Mucosa of gallbladder (tissue), 1 donor: ENCODE measurements around the gene PCNX1. TPM values are rescaled to one million over a fixed set of nuclear protein-coding genes. Genes with fewer than 3 reads are reported as not detected.
"Not testable (repeated sequence)": the region's sequence is repeated elsewhere in the genome, so short reads cannot be mapped to it uniquely, and the experiment has no call there.

Experiments
- DNase-seq: peaks from one replicate; pipeline ENCODE4 v3.0.0-alpha.2; 2020; ENCODE audit warnings: low spot score
- total RNA-seq: library from RNA; stranded (reverse); gene quantifications from one replicate; pipeline ENCODE4 v1.2.1, GENCODE V29; 2021
- donor health status: DM: no; HTN: no; CAD: no.

PCNX1 gene
- 42.6 TPM for total RNA-seq

DNA sequence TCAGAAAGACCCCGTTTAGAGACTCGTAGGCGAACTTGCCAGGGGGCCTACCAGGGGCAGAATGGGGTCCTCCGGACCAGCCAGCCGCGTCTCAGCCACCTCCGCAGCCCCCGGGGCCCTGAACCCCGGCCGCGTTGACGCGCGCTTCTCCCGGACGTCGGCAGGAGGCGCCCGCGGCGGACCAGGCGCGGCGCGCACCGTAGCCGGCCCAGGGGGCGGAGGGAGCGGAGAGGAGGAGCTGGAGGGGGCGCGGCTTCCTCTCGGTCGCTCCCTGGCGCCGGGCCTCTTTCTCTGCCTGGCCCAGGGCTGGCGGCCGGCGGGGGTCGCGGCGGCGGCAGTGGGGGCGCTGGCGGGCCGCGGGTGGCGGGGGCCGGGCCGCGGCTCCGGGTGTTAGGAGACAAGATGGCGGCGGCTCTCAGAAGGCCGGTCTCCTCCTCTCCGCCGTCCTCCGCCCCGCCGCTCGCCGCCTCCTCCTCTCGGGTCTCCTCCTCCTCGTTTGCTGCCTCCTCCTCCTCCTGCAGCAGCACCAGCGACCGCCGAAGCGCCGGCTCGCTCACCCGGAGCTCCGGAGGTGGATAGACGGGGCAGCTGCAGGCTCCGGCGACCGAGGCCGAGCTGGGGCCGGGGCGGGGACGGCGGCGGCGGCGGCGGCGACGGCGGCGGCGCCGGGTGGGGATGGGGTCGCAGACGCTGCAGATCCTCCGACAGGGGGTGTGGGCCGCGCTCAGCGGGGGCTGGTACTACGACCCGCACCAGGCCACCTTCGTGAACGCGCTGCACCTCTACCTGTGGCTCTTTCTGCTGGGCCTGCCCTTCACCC lies at the start of gene PCNX1:
Gene PCNX1, plus strand, starts transcription at position 284 of the 820 bp plus-strand sequence. Its CDS starts 392 bp downstream, at position 676.
- DNase-seq = peak; percentile 88

DNA sequence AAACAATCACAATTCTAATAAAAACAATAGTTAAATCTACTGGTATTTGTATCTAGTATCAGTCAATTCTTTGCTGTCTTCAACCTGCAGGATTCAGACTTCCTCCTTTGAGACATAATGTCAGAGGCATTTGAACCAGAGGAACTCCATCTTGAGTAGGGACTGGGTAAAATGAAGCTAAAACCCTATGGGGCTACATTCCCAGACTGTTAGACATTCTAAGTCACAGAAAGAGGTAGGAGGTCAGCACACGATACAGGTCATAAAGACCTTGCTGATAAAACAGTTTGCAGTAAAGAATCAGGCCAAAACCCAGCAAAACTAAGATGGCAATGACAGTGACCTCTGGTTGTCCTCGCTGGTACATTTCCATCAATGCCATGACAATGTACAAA lies 49.8 kb upstream of the PCNX1 start:
- DNase-seq = no peak

DNA sequence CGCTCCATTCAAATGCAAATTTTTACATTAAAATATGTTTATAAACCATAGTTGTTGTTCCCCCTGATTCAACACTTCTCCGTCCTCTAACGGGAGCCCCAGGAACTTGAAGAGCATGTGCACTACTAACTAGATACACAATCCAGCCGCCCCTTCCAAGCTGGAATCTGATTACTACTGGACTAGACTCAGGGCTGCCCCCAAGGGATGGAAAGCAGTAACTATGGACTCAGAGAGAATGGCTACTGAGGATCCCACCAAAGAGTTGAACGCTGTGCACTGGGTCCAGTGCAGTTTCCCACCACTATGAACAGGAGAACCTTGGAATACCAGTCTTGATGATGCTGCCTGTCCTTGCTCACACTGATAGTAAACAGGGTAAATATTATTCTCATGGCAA lies 48.6 kb upstream of the PCNX1 start:
- no peak for DNase-seq

DNA sequence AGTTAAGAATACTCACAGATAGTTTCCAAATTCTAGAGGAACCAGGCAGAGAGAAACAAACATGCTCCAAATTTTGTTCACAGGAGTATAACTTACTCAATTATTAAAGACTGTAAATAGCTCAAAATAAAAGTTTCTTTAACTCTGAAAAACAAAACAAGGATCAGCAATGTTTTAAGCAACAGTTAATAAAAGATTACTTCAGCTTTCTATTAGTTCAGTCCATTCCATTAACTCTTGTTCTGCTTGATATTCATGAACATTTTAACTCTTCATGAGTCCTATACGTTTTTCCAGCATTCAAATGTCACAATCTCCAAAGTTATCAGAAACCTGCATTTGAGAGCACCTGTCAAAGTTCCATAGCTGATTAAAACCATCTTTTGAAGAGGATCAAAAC lies 40.3 kb upstream of the PCNX1 start:
- DNase-seq = not testable (repeated sequence)

DNA sequence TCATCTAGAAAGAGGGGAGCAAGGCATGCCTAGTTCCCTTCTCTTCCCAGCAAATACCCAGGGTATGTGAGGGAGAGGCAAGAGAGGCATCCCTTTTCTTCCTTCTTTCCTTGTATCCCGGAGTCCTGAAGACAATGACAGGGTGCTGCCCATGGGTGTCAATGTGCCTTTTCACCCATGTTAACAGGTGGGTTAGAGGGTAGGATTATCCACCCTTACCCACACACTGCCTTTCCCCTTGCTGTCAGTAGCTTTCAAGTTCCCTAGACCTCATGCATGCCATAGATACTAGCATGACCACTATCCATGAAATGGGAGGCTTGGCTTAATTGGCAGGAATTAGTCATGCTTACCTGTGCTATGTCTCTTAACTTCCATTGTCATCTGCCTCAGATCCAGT lies 36.3 kb upstream of the PCNX1 start:
- DNase-seq = no peak

DNA sequence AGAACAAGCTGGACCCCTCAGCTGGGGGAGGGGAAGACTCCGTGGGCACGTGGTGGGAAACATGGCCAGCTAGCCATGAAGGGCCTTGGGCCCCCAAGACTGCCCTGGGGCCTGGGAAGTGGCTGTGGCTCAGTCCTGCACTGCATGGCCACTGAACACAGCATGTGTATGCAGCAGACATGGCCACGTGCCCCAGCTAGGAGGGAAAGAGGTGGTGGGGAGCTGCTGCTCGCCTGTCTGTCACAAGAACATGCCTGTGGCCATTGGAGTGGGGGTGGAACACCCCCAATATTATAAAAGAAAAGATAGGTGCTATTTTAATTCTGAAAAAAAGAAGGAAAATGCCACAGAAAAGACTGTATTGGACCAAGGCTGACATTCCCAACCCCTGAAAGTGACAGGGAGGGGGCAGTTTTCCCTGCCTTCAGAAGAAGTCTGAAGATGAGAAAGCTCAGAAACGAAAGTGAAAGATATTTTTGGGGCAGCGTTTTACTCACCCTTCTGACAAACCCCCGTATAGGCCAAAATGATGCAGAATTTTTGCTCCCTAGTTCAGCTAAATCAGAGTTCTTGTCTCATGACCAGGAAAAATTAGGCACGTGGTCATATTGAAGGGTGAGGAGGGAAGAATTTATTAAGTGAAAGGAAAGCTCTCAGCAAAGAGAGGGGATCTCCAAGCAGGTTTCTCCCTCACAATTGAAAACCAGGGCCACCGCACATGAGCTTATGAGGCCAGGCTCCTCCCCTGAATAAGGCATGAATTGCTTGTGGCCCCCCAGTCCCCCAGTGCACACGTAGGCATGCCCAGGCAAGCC lies 35.2 kb upstream of the PCNX1 start:
- DNase-seq = no peak

DNA sequence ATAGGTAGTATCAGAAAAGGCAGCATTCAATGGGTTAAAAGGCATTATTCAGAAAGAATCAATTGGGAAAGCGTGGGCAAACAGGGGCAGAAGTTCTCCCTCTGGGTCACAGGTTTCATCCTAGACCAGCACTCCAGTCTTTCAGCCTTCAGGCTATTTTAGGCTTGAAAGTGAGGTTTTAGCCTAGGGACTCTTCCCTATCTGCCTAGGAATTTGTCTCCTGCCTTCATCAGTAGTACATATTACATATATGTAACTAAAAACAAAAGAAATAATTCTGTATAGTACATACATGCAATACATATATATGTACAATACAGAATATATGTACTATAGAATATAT lies 34.6 kb upstream of the PCNX1 start:
- no peak for DNase-seq

DNA sequence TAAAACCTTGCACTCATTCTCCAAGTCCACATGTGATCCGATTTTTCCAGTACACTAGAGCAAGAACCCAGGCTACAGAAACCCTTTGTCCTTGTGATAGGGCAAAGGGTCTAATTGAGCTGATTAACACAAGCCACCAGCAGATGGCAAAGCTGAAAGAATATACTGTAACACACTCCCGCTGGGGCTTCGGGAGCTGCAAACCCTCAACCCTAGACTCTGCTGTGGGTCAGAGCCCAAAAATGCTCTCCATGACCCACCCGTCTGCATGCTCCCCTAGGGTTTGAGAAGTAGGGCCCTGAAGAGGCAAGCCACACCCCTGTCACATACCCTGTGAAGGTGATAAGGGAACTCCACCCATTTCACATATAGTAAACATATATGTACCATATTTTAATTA lies 33.6 kb upstream of the PCNX1 start:
- no peak for DNase-seq

DNA sequence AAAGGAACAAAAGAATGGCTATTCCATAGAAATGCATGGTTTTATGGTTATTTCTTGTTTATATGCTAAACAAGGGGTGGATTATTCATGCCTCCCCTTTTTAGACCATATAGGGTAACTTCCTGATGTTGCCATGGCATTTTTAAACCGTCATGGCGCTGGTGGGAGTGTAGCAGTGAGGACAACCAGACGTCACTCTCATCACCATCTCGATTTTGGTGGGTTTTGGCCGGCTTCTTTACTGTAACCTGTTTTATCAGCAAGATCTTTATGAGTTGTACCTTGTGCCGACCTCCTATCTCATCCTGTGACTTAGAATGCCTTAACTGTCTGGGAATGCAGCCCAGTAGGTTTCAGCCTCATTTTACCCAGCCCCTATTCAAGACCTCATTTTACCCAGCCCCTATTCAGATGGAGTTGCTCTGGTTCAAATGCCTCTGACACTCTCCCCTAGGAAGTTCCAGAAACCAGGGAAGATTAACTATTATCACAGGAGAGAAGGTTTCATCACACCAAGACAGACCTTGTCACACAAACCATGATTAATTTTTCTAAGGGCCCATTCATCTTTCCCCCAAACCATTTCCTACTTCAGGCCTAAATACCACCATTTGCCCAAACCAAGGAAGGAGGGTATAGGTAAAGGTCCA lies 31.3 kb upstream of the PCNX1 start:
- DNase-seq = not testable (repeated sequence)

DNA sequence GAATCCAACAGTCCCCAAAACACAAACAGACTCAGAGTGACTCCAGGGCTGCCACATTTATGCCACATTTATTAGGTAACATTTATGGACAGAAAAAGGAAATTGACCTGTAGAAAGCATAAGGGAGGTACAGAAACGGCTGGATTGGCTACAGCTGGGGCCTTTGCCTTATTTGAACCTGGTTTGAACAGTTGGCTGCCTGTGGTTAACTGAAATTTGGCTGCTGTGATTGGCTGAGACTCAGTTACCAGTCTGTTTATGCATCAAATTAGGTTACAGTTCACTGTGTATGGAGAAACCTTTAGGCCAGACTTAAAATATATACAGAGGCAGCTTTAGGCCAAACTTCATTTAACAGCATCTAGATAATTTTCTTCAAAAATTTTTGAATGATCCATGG lies 27.8 kb upstream of the PCNX1 start:
- no peak for DNase-seq

DNA sequence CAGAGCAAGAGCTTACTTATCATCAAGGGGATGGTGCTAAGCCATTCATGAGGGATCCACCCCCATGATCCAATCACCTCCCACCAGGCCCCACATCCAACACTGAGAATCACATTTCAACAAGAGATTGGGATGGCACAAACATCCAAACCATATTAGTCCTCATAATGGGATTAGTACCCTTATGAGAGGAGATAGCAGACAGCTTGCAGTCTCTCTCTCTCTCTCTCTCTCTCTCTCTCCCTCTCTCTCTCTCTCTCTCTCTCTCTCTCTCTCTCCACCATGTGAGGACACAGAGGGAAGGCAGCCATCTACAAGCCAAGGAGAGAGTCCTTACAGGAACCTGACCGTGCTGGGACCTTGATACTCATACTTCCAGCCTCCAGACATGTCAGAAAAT lies 26.4 kb upstream of the PCNX1 start:
- not testable (repeated sequence) for DNase-seq

DNA sequence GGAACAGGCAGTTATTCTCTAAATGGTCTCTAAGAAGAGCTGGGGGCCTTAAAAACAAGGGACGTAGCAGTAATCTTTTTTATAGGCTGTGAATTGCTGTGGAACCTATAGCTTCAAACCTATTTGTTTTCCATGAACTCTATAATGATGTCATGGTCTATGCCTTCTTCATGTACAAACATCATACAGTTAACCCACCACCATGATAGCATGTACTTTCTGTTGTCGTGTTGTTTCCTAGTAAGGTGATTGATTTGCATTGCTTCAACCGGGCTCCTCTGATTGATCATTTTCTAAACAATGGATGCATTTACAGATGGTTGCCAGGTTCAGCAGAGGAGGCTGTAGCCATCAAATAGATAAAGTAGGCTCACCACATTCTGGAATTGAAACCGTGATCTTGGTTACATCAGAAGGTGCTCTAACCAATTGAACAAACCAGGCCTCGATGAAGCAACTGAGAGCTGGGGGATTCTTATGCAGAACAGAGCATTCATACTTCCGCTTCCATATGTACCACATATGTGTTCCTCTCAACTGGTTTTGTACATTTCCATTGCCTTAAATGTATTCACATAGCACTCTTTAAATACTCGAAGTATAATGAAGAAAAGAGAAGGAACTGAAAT lies 25.6 kb upstream of the PCNX1 start:
- DNase-seq = no peak

DNA sequence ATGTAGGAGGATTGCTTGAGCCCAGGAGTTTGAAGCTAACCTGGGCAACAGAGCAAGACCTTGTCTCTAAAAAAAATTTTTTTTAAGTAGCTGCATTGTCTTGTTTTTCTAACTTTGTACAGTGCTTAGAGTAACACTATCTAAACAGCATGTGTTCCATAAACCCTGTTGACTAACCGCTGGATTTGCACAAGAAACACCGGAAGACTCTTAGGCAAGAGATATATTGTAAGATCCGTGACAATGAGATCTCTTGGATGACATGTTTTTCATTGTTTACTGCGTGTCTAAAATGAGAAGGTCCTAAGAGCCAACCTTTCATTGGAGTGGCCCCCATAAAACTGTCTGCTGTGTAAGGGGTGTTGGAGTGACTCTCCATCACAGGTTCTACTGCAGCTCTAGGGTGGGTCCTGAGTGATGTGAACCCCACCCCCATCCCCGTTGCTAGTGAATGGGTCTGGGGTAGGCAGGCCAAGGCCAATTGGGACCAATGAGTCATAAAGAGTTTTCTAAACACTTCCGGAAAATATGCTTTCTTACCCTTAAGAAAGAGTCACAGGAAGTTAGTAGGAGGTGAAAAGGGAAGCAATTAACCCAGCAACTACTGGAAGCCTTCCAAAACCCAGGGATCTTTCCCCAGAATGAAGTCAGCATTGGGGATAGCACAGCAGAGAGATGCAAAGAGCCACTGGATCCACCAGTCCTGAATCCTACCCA lies 24.3 kb upstream of the PCNX1 start:
- no peak for DNase-seq

DNA sequence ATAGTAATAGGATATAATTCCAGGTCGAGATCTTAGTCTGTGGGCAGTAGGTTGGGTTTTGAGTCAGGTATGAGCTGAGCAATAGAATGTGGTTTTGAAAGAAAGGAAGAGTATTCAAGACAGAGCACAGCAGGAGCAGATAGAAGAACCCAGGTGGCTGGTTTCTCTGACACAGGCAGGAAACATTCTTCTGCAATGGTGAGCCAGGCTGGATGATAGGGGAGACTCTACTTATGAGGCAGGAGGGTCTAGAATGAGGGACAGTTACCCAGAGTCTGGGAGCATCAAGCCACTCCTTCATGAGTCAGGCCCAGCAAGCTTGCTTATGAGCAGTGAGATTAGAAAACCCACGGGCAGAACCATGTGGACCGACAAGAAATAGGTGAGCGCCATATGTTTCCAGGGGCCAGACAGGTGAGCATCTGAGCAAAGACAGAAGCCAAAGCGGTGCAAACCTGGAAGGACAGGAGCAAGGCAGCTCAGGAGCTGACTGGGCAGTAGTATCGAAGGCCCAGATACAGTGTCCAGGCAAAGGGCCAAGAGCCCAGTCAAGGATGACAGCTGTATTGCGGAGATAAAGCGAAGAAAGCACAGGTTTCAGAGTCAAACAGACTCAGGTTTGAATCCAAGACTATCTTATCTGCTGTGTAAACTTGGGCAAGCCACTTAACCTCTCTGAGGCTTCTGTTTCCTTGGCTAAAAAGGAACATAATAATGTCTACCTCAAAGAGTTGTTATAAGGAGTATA lies 22.5 kb upstream of the PCNX1 start:
- DNase-seq = no peak

DNA sequence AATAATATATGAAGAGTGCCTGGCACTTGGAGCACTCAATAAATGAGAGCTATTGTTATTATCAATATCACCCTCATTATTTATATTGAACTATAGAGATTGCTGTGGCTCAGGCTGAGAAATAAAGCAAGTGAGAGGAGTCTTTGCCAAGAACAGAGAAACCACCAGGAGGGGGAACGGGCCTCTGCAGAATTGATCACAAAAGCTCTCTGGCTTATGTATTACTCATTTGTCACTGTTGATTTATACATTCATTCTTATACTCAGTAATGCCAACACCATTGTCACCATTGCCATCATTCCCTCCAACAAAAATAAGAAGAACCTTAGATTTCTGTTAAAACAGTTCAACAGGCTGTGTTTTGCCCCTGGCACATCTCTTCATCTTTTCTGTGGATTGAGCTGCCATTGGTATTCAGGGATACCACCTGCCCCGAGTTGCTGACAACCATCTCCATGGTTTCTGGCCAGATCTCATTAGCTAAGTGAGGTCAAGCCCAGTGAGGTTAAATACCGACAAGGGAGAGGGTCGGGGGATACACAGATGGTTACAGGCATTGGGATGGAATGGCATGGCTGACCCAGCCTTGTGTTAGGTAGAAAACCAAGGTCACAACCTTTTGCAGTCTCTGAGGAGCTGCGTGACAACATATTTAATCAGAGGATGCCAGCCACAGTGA lies 21.8 kb upstream of the PCNX1 start:
- no peak for DNase-seq

DNA sequence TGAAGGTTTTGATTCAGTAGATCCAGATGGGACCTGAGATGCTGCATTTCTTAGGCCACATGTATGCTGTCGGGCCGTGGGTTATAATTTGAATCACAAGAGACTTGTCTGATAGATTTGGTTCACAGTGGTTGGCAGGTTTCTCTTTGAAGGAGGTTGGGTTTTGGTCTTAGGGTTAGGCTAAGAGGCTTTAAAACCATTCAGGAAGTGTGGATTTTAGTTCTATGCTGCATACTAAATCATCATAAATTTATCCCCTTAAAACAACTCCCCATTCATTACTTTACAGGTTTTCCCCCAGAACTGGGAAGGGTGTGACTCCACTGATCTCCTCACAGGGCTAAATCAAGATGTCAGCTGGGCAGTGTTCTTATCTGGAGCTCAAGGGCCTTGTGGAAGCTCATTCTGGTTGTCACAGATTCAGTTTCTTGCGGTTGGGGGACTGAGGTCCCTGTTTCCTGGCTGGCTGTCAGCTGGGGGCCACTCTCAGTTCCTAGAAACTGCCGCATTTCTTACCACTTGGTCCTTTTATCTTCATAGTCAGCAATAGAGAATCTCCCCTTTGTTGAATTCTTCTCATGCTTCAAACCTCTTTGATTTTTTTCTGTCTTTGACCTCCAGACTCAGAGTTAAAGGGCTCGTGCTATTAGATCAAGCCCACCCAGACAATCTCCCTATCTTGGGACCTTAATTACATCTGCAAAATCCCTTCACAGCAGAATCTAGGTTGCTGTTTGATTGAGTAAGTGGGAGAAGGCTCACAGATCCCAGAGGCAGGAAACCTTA lies 20.6 kb upstream of the PCNX1 start:
- no peak for DNase-seq

DNA sequence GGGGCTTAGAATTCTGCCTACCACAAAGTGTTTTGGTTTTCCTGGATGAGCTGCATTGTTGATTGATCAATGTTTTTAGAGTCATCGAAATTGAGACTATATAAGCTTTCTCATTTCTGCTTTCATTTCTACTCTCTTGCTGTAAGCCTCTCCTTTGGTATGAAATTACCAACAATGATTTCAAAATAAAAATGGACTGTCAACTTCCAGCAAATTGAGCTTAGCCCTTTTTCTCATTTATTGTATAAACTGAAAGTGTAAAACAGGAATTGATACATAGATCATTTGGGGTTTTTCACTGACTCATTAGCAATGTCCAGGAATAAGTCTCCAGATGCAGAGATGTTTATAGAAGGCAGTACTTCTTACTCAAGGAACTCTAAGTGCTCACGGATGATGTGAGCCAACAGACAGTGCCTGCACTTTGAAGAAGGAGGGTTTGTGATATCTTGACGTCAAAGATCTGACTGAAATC lies 20.0 kb upstream of the PCNX1 start:
- no peak for DNase-seq

DNA sequence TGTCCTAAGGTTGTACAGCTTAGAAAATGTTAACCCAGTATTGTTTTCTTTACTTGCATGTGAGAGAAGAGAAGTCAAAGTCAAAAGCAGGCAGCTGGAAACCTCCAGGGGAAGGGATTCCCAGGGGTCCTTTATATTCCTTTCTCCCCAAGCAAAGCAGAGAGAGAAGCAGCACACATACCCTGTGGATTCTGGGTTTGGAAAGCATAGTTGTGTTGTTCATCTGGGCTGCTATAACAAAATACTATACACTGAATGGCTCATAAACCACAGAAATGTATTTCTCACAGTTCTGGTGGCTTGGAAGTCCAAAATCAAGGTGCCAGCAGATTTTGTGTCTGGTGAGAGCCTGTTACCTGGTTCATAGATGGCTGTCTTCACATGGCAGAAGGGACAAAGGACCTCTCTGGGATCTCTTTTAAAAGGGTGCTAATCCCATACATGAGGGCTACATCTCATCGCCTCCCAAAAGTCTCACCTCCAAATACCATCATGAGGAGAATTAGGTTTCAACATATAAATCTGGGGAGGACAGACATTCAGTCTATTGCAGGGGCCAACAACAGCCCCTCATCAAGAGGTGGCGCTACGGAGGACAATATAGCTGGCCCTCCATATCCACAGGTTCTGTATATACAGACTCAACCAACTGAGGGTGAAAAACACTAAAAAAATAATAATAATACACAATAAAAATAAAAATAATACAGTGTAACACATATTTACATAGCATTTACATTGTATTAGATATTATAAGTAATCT lies 19.3 kb upstream of the PCNX1 start:
- no peak for DNase-seq
